Activated naive CD8-positive, alpha-beta T cell treated with anti-CD3 and anti-CD28 coated beads for 36 hours (primary cell): ENCODE data around the gene LSM4. TPM values are rescaled to one million over a fixed set of nuclear protein-coding genes. Genes with fewer than 3 reads are reported as not detected.

Source experiments
- DNase-seq: peaks from one replicate; pipeline ENCODE4 v3.0.0; 2021
- H3K27ac Mint-ChIP-seq: one replicate; pipeline ENCODE4 v1.8.0; 2022; ENCODE audit warnings: mild to moderate bottlenecking, moderate library complexity, mixed read lengths
- H3K27me3 Mint-ChIP-seq: one replicate; pipeline ENCODE4 v1.8.0; 2022; ENCODE audit warnings: mild to moderate bottlenecking, mixed read lengths
- H3K36me3 Mint-ChIP-seq: one replicate; pipeline ENCODE4 v1.8.0; 2021; ENCODE audit warnings: mild to moderate bottlenecking, mixed read lengths
- H3K4me1 Mint-ChIP-seq: one replicate; pipeline ENCODE4 v1.8.0; 2021; ENCODE audit warnings: mixed read lengths
- H3K4me3 Mint-ChIP-seq: one replicate; pipeline ENCODE4 v1.8.0; 2022; ENCODE audit warnings: mild to moderate bottlenecking, moderate library complexity, mixed read lengths
- H3K9me3 Mint-ChIP-seq: one replicate; pipeline ENCODE4 v1.8.0; 2022; ENCODE audit warnings: mixed read lengths
- total RNA-seq, 2 experiments: library from RNA; stranded (reverse); gene quantifications; one replicate each; pipeline ENCODE4 v1.2.3, GENCODE V29; 2021

LSM4 gene
- total RNA-seq, 2 experiments from 2014 or later = 419 to 435 TPM

GRCh38 chr19:18309525-18310064, 13.3 kb downstream of the LSM4 start:
- H3K36me3 Mint-ChIP-seq = peaks cover 45% of the 10 kb centered on the region
- H3K4me3 Mint-ChIP-seq = no peak overlapping the region
- H3K9me3 Mint-ChIP-seq = no peaks in the 10 kb centered on the region
- peak overlapping the region; percentile 34 for H3K27ac Mint-ChIP-seq
- H3K27me3 Mint-ChIP-seq = no peaks in the 10 kb centered on the region
- peaks cover 40% of the 10 kb centered on the region for H3K4me1 Mint-ChIP-seq
- no peak for DNase-seq

- Mint-ChIP-seq H3K36me3 (peaks cover 49% of the 10 kb centered on the region), H3K27ac (no peak overlapping the region), H3K27me3 (no peaks in the 10 kb centered on the region), H3K4me1 (peaks cover 43% of the 10 kb centered on the region), H3K4me3 (no peak overlapping the region), H3K9me3 (no peaks in the 10 kb centered on the region)
- DNase-seq = no peak
These were observed 13.9 kb downstream of the LSM4 start for GRCh38 chr19:18308948-18309325.

GRCh38 chr19:18308051-18308947, 14.6 kb downstream of the LSM4 start:
- no peaks in the 10 kb centered on the region for H3K9me3 Mint-ChIP-seq
- H3K4me1 Mint-ChIP-seq = peaks cover 46% of the 10 kb centered on the region
- no peaks in the 10 kb centered on the region for H3K27me3 Mint-ChIP-seq
- no peak for DNase-seq
- H3K36me3 Mint-ChIP-seq = peaks cover 49% of the 10 kb centered on the region
- no peak overlapping the region for H3K4me3 Mint-ChIP-seq
- H3K27ac Mint-ChIP-seq = peak overlapping the region; percentile 96

GRCh38 chr19:18307271-18307681, 15.6 kb downstream of the LSM4 start:
- H3K36me3 Mint-ChIP-seq = peaks cover 41% of the 10 kb centered on the region
- H3K4me3 Mint-ChIP-seq = peak overlapping the region; percentile 62

GRCh38 chr19:18306888-18307260, 16.0 kb downstream of the LSM4 start:
- H3K4me3 Mint-ChIP-seq = peak overlapping the region; percentile 88
- no peaks in the 10 kb centered on the region for H3K27me3 Mint-ChIP-seq
- no peak for DNase-seq

More at GRCh38 chr19:18307271-18307681, 15.6 kb downstream of the LSM4 start:
- H3K27ac Mint-ChIP-seq = peak overlapping the region; percentile 96
- H3K9me3 Mint-ChIP-seq = no peaks in the 10 kb centered on the region
- H3K27me3 Mint-ChIP-seq = no peaks in the 10 kb centered on the region
- peak; percentile 63 for DNase-seq
- peaks cover 47% of the 10 kb centered on the region for H3K4me1 Mint-ChIP-seq

GRCh38 chr19:18306209-18306887, 16.5 kb downstream of the LSM4 start:
- DNase-seq = no peak
- Mint-ChIP-seq H3K4me1 (peaks cover 53% of the 10 kb centered on the region), H3K27me3 (no peaks in the 10 kb centered on the region), H3K4me3 (peak overlapping the region; percentile 88), H3K9me3 (no peaks in the 10 kb centered on the region), H3K27ac (peak overlapping the region; percentile 96), H3K36me3 (peaks cover 43% of the 10 kb centered on the region)

More at GRCh38 chr19:18306888-18307260, 16.0 kb downstream of the LSM4 start:
- H3K4me1 Mint-ChIP-seq = peaks cover 50% of the 10 kb centered on the region
- peaks cover 42% of the 10 kb centered on the region for H3K36me3 Mint-ChIP-seq
- peak overlapping the region; percentile 96 for H3K27ac Mint-ChIP-seq
- H3K9me3 Mint-ChIP-seq = no peaks in the 10 kb centered on the region

- H3K27me3 Mint-ChIP-seq = no peaks in the 10 kb centered on the region
- H3K4me3 Mint-ChIP-seq = peak overlapping the region; percentile 88
- peaks cover 50% of the 10 kb centered on the region for H3K4me1 Mint-ChIP-seq
- peak; percentile 93 for DNase-seq
- H3K9me3 Mint-ChIP-seq = no peaks in the 10 kb centered on the region
- H3K36me3 Mint-ChIP-seq = peaks cover 35% of the 10 kb centered on the region
- peak overlapping the region; percentile 96 for H3K27ac Mint-ChIP-seq
These were observed 18.2 kb downstream of the LSM4 start for GRCh38 chr19:18304458-18305310.

- no peak for DNase-seq
- Mint-ChIP-seq H3K36me3 (peaks cover 35% of the 10 kb centered on the region), H3K27me3 (no peaks in the 10 kb centered on the region), H3K9me3 (no peaks in the 10 kb centered on the region), H3K4me1 (peaks cover 50% of the 10 kb centered on the region), H3K4me3 (peak overlapping the region; percentile 88), H3K27ac (peak overlapping the region; percentile 96)
These were observed 18.7 kb downstream of the LSM4 start for GRCh38 chr19:18304208-18304457.

GRCh38 chr19:18301718-18302111, 21.2 kb downstream of the LSM4 start:
- peaks cover 48% of the 10 kb centered on the region for H3K4me1 Mint-ChIP-seq
- no peaks in the 10 kb centered on the region for H3K9me3 Mint-ChIP-seq
- H3K4me3 Mint-ChIP-seq = peak overlapping the region; percentile 61
- H3K27me3 Mint-ChIP-seq = no peaks in the 10 kb centered on the region
- no peak for DNase-seq
- H3K36me3 Mint-ChIP-seq = peaks cover 29% of the 10 kb centered on the region
- H3K27ac Mint-ChIP-seq = peak overlapping the region; percentile 72

GRCh38 chr19:18300930-18301717, 21.8 kb downstream of the LSM4 start:
- Mint-ChIP-seq H3K27me3 (no peaks in the 10 kb centered on the region), H3K36me3 (peaks cover 25% of the 10 kb centered on the region), H3K4me3 (no peak overlapping the region), H3K27ac (peak overlapping the region; percentile 42), H3K4me1 (peaks cover 43% of the 10 kb centered on the region), H3K9me3 (no peaks in the 10 kb centered on the region)
- no peak for DNase-seq

GRCh38 chr19:18299654-18300053, 23.2 kb downstream of the LSM4 start:
- H3K9me3 Mint-ChIP-seq = no peaks in the 10 kb centered on the region
- no peak overlapping the region for H3K27ac Mint-ChIP-seq
- DNase-seq = no peak
- H3K4me3 Mint-ChIP-seq = no peak overlapping the region
- no peaks in the 10 kb centered on the region for H3K27me3 Mint-ChIP-seq
- peaks cover 35% of the 10 kb centered on the region for H3K4me1 Mint-ChIP-seq
- peaks cover 22% of the 10 kb centered on the region for H3K36me3 Mint-ChIP-seq

- no peaks in the 10 kb centered on the region for H3K9me3 Mint-ChIP-seq
- H3K4me1 Mint-ChIP-seq = peaks cover 38% of the 10 kb centered on the region
- peaks cover 16% of the 10 kb centered on the region for H3K36me3 Mint-ChIP-seq
- H3K27me3 Mint-ChIP-seq = no peaks in the 10 kb centered on the region
- no peak overlapping the region for H3K4me3 Mint-ChIP-seq
- H3K27ac Mint-ChIP-seq = peak overlapping the region; percentile 71
- no peak for DNase-seq
These were observed 24.3 kb downstream of the LSM4 start for GRCh38 chr19:18298601-18299000.

- Mint-ChIP-seq H3K36me3 (peaks cover 18% of the 10 kb centered on the region), H3K27me3 (no peaks in the 10 kb centered on the region), H3K9me3 (no peaks in the 10 kb centered on the region), H3K4me1 (peaks cover 38% of the 10 kb centered on the region), H3K27ac (no peak overlapping the region), H3K4me3 (no peak overlapping the region)
- DNase-seq = no peak
These were observed 25.6 kb downstream of the LSM4 start for GRCh38 chr19:18297308-18297707.

GRCh38 chr19:18295034-18295451, 27.8 kb downstream of the LSM4 start:
- Mint-ChIP-seq H3K27ac (peak overlapping the region; percentile 95), H3K4me3 (peak overlapping the region; percentile 85), H3K9me3 (peaks cover 2% of the 10 kb centered on the region)

More at GRCh38 chr19:18295034-18295451, 27.8 kb downstream of the LSM4 start:
- Mint-ChIP-seq H3K4me1 (peaks cover 45% of the 10 kb centered on the region), H3K27me3 (no peaks in the 10 kb centered on the region), H3K36me3 (peaks cover 19% of the 10 kb centered on the region)
- no peak for DNase-seq
